Chondrocyte (in vitro differentiated cells): ENCODE measurements around the gene MFAP3. TPM values are rescaled to one million over a fixed set of nuclear protein-coding genes. Genes with fewer than 3 reads are reported as not detected.

ENCODE experiments used
- DNase-seq: peaks from one replicate; pipeline ENCODE4 v3.0.0; 2021; ENCODE audit warnings: mixed read lengths, low spot score
- H3K27ac Mint-ChIP-seq: one replicate; pipeline ENCODE4 v1.8.0; 2021; ENCODE audit warnings: mild to moderate bottlenecking, moderate library complexity, mixed read lengths; ENCODE audit not compliant: unreplicated experiment
- H3K27me3 Mint-ChIP-seq: 2 replicates; pipeline ENCODE4 v1.8.0; 2021; ENCODE audit warnings: low read depth, mixed read lengths
- H3K36me3 Mint-ChIP-seq: 2 replicates; pipeline ENCODE4 v1.8.0; 2021; ENCODE audit warnings: low read depth, mixed read lengths
- H3K4me1 Mint-ChIP-seq: 2 replicates; pipeline ENCODE4 v1.8.0; 2021; ENCODE audit warnings: low read depth, mild to moderate bottlenecking, mixed read lengths
- H3K4me3 Mint-ChIP-seq: one replicate; pipeline ENCODE4 v1.8.0; 2021; ENCODE audit warnings: mild to moderate bottlenecking, moderate library complexity, mixed read lengths; ENCODE audit not compliant: unreplicated experiment
- H3K9me3 Mint-ChIP-seq: 2 replicates; pipeline ENCODE4 v1.8.0; 2021; ENCODE audit warnings: low read depth, mixed read lengths
- CTCF ChIP-seq: fragments of 200-600 bp; sonication (generic); IDR thresholded peaks from 2 replicates; pipeline ENCODE4 v1.5.0; 2021; ENCODE audit warnings: antibody characterized with exemption, mild to moderate bottlenecking, moderate library complexity
- total RNA-seq: library from RNA; stranded (reverse); gene quantifications from 3 replicates; pipeline ENCODE4 v1.2.1, GENCODE V29; 2021

MFAP3 gene
- total RNA-seq, 1 donor from 2014 or later: 39.4 TPM

GRCh38 chr5:154097031-154097430, 58.3 kb downstream of the MFAP3 start:
- no peak for DNase-seq
- Mint-ChIP-seq H3K4me3 (no peak overlapping the region), H3K27ac (no peak overlapping the region), H3K4me1 (peaks cover 10% of the 10 kb centered on the region), H3K9me3 (peaks cover 3% of the 10 kb centered on the region), H3K36me3 (peaks cover 2% of the 10 kb centered on the region), H3K27me3 (peaks cover 3% of the 10 kb centered on the region)
- no peak for TF ChIP-seq CTCF

- H3K9me3 Mint-ChIP-seq: peaks cover 3% of the 10 kb centered on the region
- no peaks in the 10 kb centered on the region for H3K4me1 Mint-ChIP-seq
- DNase-seq: no peak
- no peak overlapping the region for H3K4me3 Mint-ChIP-seq
- no peak for TF ChIP-seq CTCF
- H3K27me3 Mint-ChIP-seq: peaks cover 3% of the 10 kb centered on the region
- H3K36me3 Mint-ChIP-seq: peaks cover 2% of the 10 kb centered on the region
- no peak overlapping the region for H3K27ac Mint-ChIP-seq
Observed at GRCh38 chr5:154098465-154098864, 59.7 kb downstream of the MFAP3 start.

GRCh38 chr5:154101184-154101583, 62.4 kb downstream of the MFAP3 start:
- Mint-ChIP-seq H3K9me3 (no peaks in the 10 kb centered on the region), H3K4me3 (no peak overlapping the region), H3K36me3 (peaks cover 2% of the 10 kb centered on the region), H3K27ac (no peak overlapping the region), H3K4me1 (no peaks in the 10 kb centered on the region), H3K27me3 (no peaks in the 10 kb centered on the region)
- no peak for DNase-seq
- TF ChIP-seq CTCF: no peak

GRCh38 chr5:154103233-154103632, 64.5 kb downstream of the MFAP3 start:
- DNase-seq: no peak
- H3K36me3 Mint-ChIP-seq: peaks cover 2% of the 10 kb centered on the region
- no peak for TF ChIP-seq CTCF
- H3K27ac Mint-ChIP-seq: no peak overlapping the region
- H3K4me3 Mint-ChIP-seq: no peak overlapping the region
- no peaks in the 10 kb centered on the region for H3K4me1 Mint-ChIP-seq
- no peaks in the 10 kb centered on the region for H3K9me3 Mint-ChIP-seq
- no peaks in the 10 kb centered on the region for H3K27me3 Mint-ChIP-seq

Other genes with a start within 250 kb of the MFAP3 start
- gene FAM114A2, start 57 bp upstream of the MFAP3 start, total RNA-seq: 29.0 to 40.4 TPM (median 31.5 TPM) in 3 replicates
- gene GALNT10, start 151.8 kb downstream of the MFAP3 start, total RNA-seq: 155 to 220 TPM (median 157 TPM) in 3 replicates